Measurements from ENCODE around the gene DIAPH2. TPM values are rescaled to one million over a fixed set of nuclear protein-coding genes. Genes with fewer than 3 reads are reported as not detected.

Gene DIAPH2
- total and polyA plus RNA-seq, 2 of the 13 experiments (the other 11 are each of a cell fraction or from before 2014, with no cell fraction given), result 2.1 to 8.5 TPM

DNA sequence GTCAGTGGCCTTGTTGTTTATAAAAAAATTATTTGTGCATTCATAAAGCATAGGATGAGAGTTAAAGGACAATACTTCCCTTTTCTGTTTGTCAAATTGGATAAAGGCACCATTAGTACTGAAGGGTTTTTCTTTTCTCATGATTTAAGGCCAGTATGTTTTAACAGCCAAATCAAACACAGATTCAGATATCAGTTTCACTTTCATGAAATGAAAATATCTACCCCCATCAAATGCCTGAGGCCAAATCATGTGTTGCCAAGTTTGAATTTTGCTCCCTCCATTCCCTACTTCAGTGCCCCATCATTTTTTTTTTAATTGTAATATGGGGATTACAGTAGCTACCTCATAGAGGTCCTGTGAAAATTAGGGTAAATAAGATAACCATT lies 944.9 kb downstream of the DIAPH2 start:
- POLR2A ChIA-PET, result no interaction called here
- intact Hi-C loops (cut with micrococcal nuclease; ENCODE audit: unreplicated experiment), result no loop called here
- CTCF ChIA-PET (ENCODE audit: low intra/inter-chr PET ratio, low total read pairs), result no interaction called here
- Histone ChIP-seq H3K9me3 (ENCODE audit: low read length) (no peaks in the 10 kb centered on the region), H3K4me2 (ENCODE audit: low read depth, low read length) (no peak overlapping the region), H3K27ac (ENCODE audit: extremely low read length, insufficient read depth, low read length) (no peak overlapping the region), H3K9ac (ENCODE audit: insufficient read depth, low read depth, low read length) (no peak overlapping the region), H3K27me3 (ENCODE audit: control insufficient read depth in 1 of 2, insufficient read depth in 2 of 2, low read length in 2 of 2) (no peaks in the 10 kb centered on the region), H3K4me3 (replicated peaks in 1 of 3; ENCODE audit: insufficient read depth in 1 of 3, low read depth in 2 of 3, low read length in 3 of 3) (no peak overlapping the region), H2AFZ (ENCODE audit: low read length) (no peak overlapping the region), H3K36me3 (replicated peaks in 1 of 2; ENCODE audit: control insufficient read depth in 1 of 2, insufficient read depth in 2 of 2, low read length in 2 of 2) (no peaks in the 10 kb centered on the region), H3K4me1 (ENCODE audit: insufficient read depth, low read length) (no peaks in the 10 kb centered on the region), H3K79me2 (ENCODE audit: insufficient read depth, low read length) (no peaks in the 10 kb centered on the region), H4K20me1 (ENCODE audit: insufficient read depth, low read length) (no peaks in the 10 kb centered on the region)
- DNase-seq (ENCODE audit: low spot score) (no peak), ATAC-seq (no peak), FAIRE-seq (no peak)
- BruUV-seq (replicated peaks), result no TSS peak
- in situ Hi-C loops (cut with HindIII; ENCODE audit: extremely low pct_ligation_motif_present, low pct_unique_long_range_greater_than_20kb), result no loop called here
- TF ChIP-seq ATRX (CRISPR knock-in tag; IDR thresholded peaks at IDR 0.05; ENCODE audit: borderline replicate concordance), result no peak
- no peak for TF ChIP-seq NCOR1 (IDR thresholded peaks at IDR 0.05; ENCODE audit: borderline replicate concordance, low read length)
- no peak for TF ChIP-seq HOMEZ (CRISPR knock-in tag; IDR thresholded peaks at IDR 0.05; ENCODE audit: low read depth)
- no peak for TF ChIP-seq NFE2L1 (CRISPR knock-in tag; IDR thresholded peaks at IDR 0.05; ENCODE audit: borderline replicate concordance)
- TF ChIP-seq ZNF430 (CRISPR knock-in tag; IDR thresholded peaks at IDR 0.05), result no peak
- TF ChIP-seq HNRNPH1 (optimal IDR thresholded peaks at IDR 0.05; ENCODE audit: low read depth, low read length), result no peak

GRCh38 chrX:97633798-97634197 lies 949.2 kb downstream of the DIAPH2 start:
- in situ Hi-C loops (cut with HindIII; ENCODE audit: extremely low pct_ligation_motif_present, low pct_unique_long_range_greater_than_20kb), result no loop called here
- ATAC-seq, result no peak
- TF ChIP-seq, protein P1, sequence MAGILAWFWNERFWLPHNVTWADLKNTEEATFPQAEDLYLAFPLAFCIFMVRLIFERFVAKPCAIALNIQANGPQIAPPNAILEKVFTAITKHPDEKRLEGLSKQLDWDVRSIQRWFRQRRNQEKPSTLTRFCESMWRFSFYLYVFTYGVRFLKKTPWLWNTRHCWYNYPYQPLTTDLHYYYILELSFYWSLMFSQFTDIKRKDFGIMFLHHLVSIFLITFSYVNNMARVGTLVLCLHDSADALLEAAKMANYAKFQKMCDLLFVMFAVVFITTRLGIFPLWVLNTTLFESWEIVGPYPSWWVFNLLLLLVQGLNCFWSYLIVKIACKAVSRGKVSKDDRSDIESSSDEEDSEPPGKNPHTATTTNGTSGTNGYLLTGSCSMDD (CRISPR knock-in tag; IDR thresholded peaks at IDR 0.05), result no peak
- no peak for TF ChIP-seq SALL1 (CRISPR knock-in tag; IDR thresholded peaks at IDR 0.05)
- TF ChIP-seq POLR2A (IDR thresholded peaks at IDR 0.05; ENCODE audit: insufficient read depth in 1 of 2, low read depth in 2 of 2, low read length in 2 of 2), result no peak
- no peak for TF ChIP-seq NR2F1 (CRISPR knock-in tag; IDR thresholded peaks at IDR 0.05)
- TF ChIP-seq NFIC (IDR thresholded peaks at IDR 0.05; ENCODE audit: low read length), result no peak
- TF ChIP-seq ZNF260 (CRISPR knock-in tag; IDR thresholded peaks at IDR 0.05; ENCODE audit: borderline replicate concordance, low read depth), result no peak
- no peak for TF ChIP-seq HES4 (CRISPR knock-in tag; IDR thresholded peaks at IDR 0.05; ENCODE audit: borderline replicate concordance)
- TF ChIP-seq ZKSCAN5 (CRISPR knock-in tag; IDR thresholded peaks at IDR 0.05), result no peak
- TF ChIP-seq ELF4 (CRISPR knock-in tag; IDR thresholded peaks at IDR 0.05; ENCODE audit: borderline replicate concordance), result no peak
- TF ChIP-seq ZNF33B (CRISPR knock-in tag; IDR thresholded peaks at IDR 0.05), result no peak
- TF ChIP-seq ZNF124 (CRISPR knock-in tag; IDR thresholded peaks at IDR 0.05), result no peak
- TF ChIP-seq TRIM22 (IDR thresholded peaks at IDR 0.05), result no peak
- no peak for TF ChIP-seq IRF2 (CRISPR knock-in tag; IDR thresholded peaks at IDR 0.05)

More at GRCh38 chrX:97633798-97634197, 949.2 kb downstream of the DIAPH2 start:
- no TSS peak for BruUV-seq (replicated peaks)
- H3K9ac ChIP-seq (ENCODE audit: insufficient read depth, low read depth, low read length), result no peak overlapping the region
- H3K27ac ChIP-seq (ENCODE audit: extremely low read length, insufficient read depth, low read length), result no peak overlapping the region
- H3K4me3 ChIP-seq (replicated peaks in 1 of 3; ENCODE audit: insufficient read depth in 1 of 3, low read depth in 2 of 3, low read length in 3 of 3), result no peak overlapping the region
- no peak overlapping the region for H3K4me2 ChIP-seq (ENCODE audit: low read depth, low read length)
- POLR2A ChIA-PET, result no interaction called here
- no peaks in the 10 kb centered on the region for H3K9me3 ChIP-seq (ENCODE audit: low read length)
- CTCF ChIA-PET (ENCODE audit: low intra/inter-chr PET ratio, low total read pairs), result no interaction called here
- no peaks in the 10 kb centered on the region for H4K20me1 ChIP-seq (ENCODE audit: insufficient read depth, low read length)
- H3K79me2 ChIP-seq (ENCODE audit: insufficient read depth, low read length), result no peaks in the 10 kb centered on the region
- no peaks in the 10 kb centered on the region for H3K4me1 ChIP-seq (ENCODE audit: insufficient read depth, low read length)
- WGBS (ENCODE audit: low lambda C conversion rate), result 2% methylated on average over 4 of the region's 4 CpGs
- intact Hi-C loops (cut with micrococcal nuclease; ENCODE audit: unreplicated experiment), result no loop called here
- H3K36me3 ChIP-seq (replicated peaks in 1 of 2; ENCODE audit: control insufficient read depth in 1 of 2, insufficient read depth in 2 of 2, low read length in 2 of 2), result no peaks in the 10 kb centered on the region
- H3K27me3 ChIP-seq (ENCODE audit: control insufficient read depth in 1 of 2, insufficient read depth in 2 of 2, low read length in 2 of 2), result no peaks in the 10 kb centered on the region
- DNase-seq (ENCODE audit: low spot score) (no peak), FAIRE-seq (no peak)
- H2AFZ ChIP-seq (ENCODE audit: low read length), result no peak overlapping the region

All from HepG2 (cell line).